ENCODE data around the gene LRP8.

Gene LRP8

GRCh38 chr1:53304527-53304926, 23.3 kb downstream of the LRP8 start:
- DNase-seq (ENCODE audit: low read depth), result no peak

- no peak for DNase-seq (ENCODE audit: low read depth)
These were observed 23.9 kb downstream of the LRP8 start for GRCh38 chr1:53303726-53304515.

GRCh38 chr1:53303243-53303642, 24.6 kb downstream of the LRP8 start:
- no peak for DNase-seq (ENCODE audit: low read depth)

DNA sequence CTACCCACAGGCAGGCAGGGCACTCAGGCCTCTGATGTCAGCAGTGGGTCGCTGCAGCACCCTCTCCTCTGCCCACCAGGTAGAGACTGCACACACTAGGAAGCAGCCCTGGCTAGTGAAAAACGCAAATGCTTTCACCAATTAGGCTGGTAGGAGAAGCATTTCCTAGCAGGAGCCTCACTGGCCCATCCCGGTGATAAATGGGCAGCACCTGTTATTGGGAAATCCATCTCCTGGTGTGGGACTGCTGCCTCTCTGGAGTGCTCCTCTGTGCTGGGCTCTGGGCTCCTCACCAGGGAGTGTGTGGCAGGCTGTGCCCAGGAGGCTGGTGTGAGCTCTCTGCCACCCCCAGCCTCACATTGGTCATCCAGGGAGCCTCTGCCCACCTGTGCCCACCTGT, 28.6 kb downstream of the LRP8 start:
- DNase-seq (ENCODE audit: low read depth), result no peak

- no peak for DNase-seq (ENCODE audit: low read depth)
These were observed 29.7 kb downstream of the LRP8 start for GRCh38 chr1:53298045-53298637.

GRCh38 chr1:53297195-53297594, 30.7 kb downstream of the LRP8 start:
- no peak for DNase-seq (ENCODE audit: low read depth)

- no peak for DNase-seq (ENCODE audit: low read depth)
These were observed 31.6 kb downstream of the LRP8 start for GRCh38 chr1:53296117-53296749.

DNA sequence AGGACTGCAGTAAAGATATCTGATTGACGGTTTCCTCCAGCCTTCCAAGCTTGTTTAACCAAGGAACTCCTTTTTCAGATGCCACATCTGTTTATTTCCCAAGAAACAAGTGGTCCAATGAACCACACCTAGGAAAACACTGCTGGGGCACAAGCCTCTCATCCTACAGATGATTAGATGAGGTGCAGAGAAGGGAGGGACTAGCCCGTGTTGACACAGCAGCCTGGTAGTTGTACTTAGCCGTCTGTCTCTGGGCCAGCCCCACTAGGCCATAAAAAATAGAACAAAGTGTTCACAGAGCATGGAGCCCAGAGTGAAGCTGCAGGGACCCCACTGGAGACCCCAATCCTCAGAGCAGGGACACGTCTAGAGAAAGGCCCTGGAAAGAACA, 32.1 kb downstream of the LRP8 start:
- no peak for DNase-seq (ENCODE audit: low read depth)

- DNase-seq (ENCODE audit: low read depth), result no peak
These were observed 32.6 kb downstream of the LRP8 start for GRCh38 chr1:53295295-53295694.

GRCh38 chr1:53294567-53294966, 33.3 kb downstream of the LRP8 start:
- peak; percentile 9 for DNase-seq (ENCODE audit: low read depth)

GRCh38 chr1:53294061-53294460, 33.8 kb downstream of the LRP8 start:
- DNase-seq (ENCODE audit: low read depth), result no peak

GRCh38 chr1:53293123-53293522, 34.7 kb downstream of the LRP8 start:
- DNase-seq (ENCODE audit: low read depth), result no peak

GRCh38 chr1:53292690-53293089, 35.2 kb downstream of the LRP8 start:
- no peak for DNase-seq (ENCODE audit: low read depth)

DNA sequence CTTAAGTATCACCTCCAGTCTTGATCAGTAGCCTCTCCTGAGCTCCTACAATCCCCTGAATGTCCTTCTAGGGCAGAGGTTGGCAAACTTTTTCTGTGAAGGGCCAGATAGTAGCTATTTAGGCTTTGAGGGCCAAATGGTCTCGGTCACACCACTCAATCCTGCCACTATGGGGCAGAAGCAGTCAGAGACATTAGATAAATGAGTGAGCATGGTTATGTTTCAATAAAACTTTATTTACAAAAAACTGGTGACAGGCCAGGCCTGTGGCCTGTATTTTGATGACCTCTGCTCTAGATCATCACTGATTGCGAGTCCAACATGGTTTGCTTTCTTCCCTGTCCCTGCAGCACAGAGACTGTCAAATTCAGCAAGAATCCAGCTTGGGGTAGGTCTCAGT, 36.3 kb downstream of the LRP8 start:
- DNase-seq (ENCODE audit: low read depth), result no peak

GRCh38 chr1:53288790-53289429, 39.0 kb downstream of the LRP8 start:
- no peak for DNase-seq (ENCODE audit: low read depth)

DNA sequence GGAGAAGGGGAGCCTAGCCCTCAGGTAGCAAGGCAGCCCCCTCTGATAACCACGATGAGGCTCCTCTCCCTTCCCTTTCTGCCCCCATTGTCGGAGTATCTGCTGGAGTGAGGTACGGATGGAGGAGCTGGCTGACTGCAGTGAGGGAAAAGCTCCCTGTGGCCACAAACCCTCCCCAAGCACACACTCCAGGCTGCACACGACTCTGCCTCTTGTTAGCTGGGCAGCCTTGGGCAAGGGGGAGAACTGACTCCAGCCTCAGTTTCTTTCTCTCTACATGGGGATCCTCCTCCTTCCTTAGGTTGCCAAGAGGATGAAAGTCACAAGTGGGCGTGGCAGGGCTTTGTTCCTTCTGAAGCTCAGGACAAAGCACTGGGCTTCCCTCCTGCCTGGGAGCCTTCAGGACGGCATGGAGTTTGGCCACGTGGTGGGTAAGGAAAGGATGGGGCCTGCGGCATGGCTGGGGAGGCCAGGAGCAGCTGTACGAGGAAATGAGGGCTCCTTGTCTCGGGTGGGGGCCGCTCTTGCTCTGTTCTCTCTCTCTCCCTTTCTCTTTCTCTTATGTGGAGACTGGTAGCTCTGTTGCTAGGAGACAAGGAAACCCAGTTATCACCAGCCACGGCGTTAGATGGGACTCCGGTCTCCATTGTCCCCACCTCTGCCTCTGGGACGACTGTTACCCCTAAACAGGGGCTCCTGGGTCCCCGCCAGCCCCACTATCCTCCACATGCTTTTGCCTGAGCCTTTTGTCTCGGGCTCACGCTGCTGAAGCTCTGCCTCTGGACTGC, 39.7 kb downstream of the LRP8 start:
- DNase-seq (ENCODE audit: low read depth), result no peak

DNA sequence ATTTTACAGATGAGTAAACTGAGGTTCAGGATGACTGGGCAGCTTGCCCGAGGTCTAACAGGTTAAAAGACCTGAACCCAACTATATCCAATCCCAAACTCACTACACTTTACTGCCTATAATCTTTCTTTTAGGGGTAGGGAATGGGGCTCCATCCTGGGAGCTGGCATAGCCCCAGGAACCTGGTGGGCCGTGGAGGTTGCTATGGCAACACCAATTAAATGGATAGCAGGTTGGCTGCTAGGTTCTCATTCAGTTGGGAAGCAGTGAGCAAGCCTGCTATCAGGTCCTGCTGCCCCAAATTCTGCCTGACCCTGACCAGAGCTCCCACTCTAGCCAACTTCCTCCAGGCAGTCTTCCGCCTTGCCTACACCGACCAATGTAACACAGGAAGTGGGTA, 40.9 kb downstream of the LRP8 start:
- no peak for DNase-seq (ENCODE audit: low read depth)

- DNase-seq (ENCODE audit: low read depth), result no peak
These were observed 41.7 kb downstream of the LRP8 start for GRCh38 chr1:53285969-53286760.

- DNase-seq (ENCODE audit: low read depth), result no peak
These were observed 42.3 kb downstream of the LRP8 start for GRCh38 chr1:53285546-53285945.

GRCh38 chr1:53284224-53285020, 43.4 kb downstream of the LRP8 start:
- DNase-seq (ENCODE audit: low read depth), result no peak
